Vagina (tissue), 2 donors: ENCODE results near the gene ELAC2. TPM values are rescaled to one million over a fixed set of nuclear protein-coding genes. Genes with fewer than 3 reads are reported as not detected.

Source experiments
- DNase-seq, 2 donors: peaks; one replicate each; pipeline ENCODE4 v3.0.0-alpha.2; 2017; ENCODE audit errors: extremely low spot score in 2 of 2
- H3K27ac ChIP-seq: fragments of 200-600 bp; sonication (generic); one replicate; pipeline ENCODE4 v1.5.1; 2019
- H3K27me3 ChIP-seq: fragments of 200-600 bp; sonication (generic); one replicate; pipeline ENCODE4 v1.5.1; 2019
- H3K36me3 ChIP-seq, 2 donors: fragments of 200-600 bp; sonication (generic); one replicate each; pipeline ENCODE4 v1.5.1; 2017 to 2019
- H3K4me1 ChIP-seq: fragments of 200-600 bp; sonication (generic); one replicate; pipeline ENCODE4 v1.5.1; 2019
- H3K4me3 ChIP-seq, 2 donors: fragments of 200-600 bp; sonication (generic); 1 replicate in 1 of 2; 2 replicates in 1 of 2; pipeline ENCODE4 v1.5.1; 2016 to 2019
- H3K9me3 ChIP-seq: fragments of 200-600 bp; sonication (generic); one replicate; pipeline ENCODE4 v1.5.1; 2019
- CTCF ChIP-seq, 3 experiments: fragments of 450-650 bp in 2 of 3; fragments of 200-600 bp in 1 of 3; sonication (generic) in 1 of 3; IDR thresholded peaks; one replicate each; pipeline ENCODE4 v1.5.1; 2017 to 2019; ENCODE audit warnings: antibody characterized with exemption in 3 of 3, mild to moderate bottlenecking in 2 of 3, moderate library complexity in 2 of 3
- POLR2A ChIP-seq, 2 donors: fragments of 450-650 bp; IDR thresholded peaks; one replicate each; pipeline ENCODE4 v1.6.1; 2017; ENCODE audit warnings: antibody characterized with exemption in 2 of 2, mild to moderate bottlenecking in 2 of 2, moderate library complexity in 2 of 2
- POLR2AphosphoS5 ChIP-seq, 2 donors: sonication (generic); formaldehyde crosslinking; IDR thresholded peaks; one replicate each; pipeline ENCODE4 v1.9.0; 2017; ENCODE audit warnings: antibody characterized with exemption in 2 of 2, mild to moderate bottlenecking in 2 of 2, low read depth in 1 of 2; ENCODE audit not compliant: insufficient read depth in 1 of 2
- intact Hi-C: fragments of 100-400 bp; cut with DNase I; formaldehyde crosslinking; loops from one replicate; pipeline ENCODE4 v1.15.1; 2023
- total RNA-seq: library from RNA; depleted of rRNA; stranded (reverse); fragments of >200 nt; gene quantifications from one replicate; pipeline ENCODE4 v1.2.3, GENCODE V29; 2016

The ELAC2 gene
- total RNA-seq, 1 donor from 2014 or later: 134 TPM

- intact Hi-C loops: loop anchor here (5.0 kb wide), 1 partner anchor 820 kb away; no protein-coding TSS in a partner anchor
- Histone ChIP-seq H3K4me3 (no peak overlapping the region), H3K27ac (no peak overlapping the region), H3K4me1 (peaks cover 5% of the 10 kb centered on the region), H3K9me3 (no peaks in the 10 kb centered on the region), H3K36me3 (peaks cover 0 to 82% of the 10 kb centered on the region in 2 donors), H3K27me3 (no peaks in the 10 kb centered on the region)
- DNase-seq: no peak
- TF ChIP-seq POLR2AphosphoS5 (IDR thresholded peaks at IDR 0.05; ENCODE audit: insufficient read depth in 1 of 2, low read depth in 1 of 2): no peak
- TF ChIP-seq POLR2A (IDR thresholded peaks at IDR 0.05): no peak
- no peak for TF ChIP-seq CTCF (IDR thresholded peaks at IDR 0.05)
These were observed 15.7 kb downstream of the ELAC2 start for GRCh38 chr17:13001991-13002615.

GRCh38 chr17:13000561-13000960 lies 17.3 kb downstream of the ELAC2 start:
- no peak for DNase-seq
- H3K27me3 ChIP-seq: no peaks in the 10 kb centered on the region
- no peaks in the 10 kb centered on the region for H3K9me3 ChIP-seq
- H3K4me3 ChIP-seq: no peak overlapping the region
- no peak overlapping the region for H3K27ac ChIP-seq
- peaks cover 5% of the 10 kb centered on the region for H3K4me1 ChIP-seq
- TF ChIP-seq POLR2A (IDR thresholded peaks at IDR 0.05): no peak
- no peak for TF ChIP-seq POLR2AphosphoS5 (IDR thresholded peaks at IDR 0.05; ENCODE audit: insufficient read depth in 1 of 2, low read depth in 1 of 2)
- H3K36me3 ChIP-seq: peaks cover 0 to 83% of the 10 kb centered on the region in 2 donors
- intact Hi-C loops: loop anchor here (5.0 kb wide), 1 partner anchor 818 kb away; no protein-coding TSS in a partner anchor

- no peak overlapping the region for H3K27ac ChIP-seq
- H3K4me1 ChIP-seq: peaks cover 5% of the 10 kb centered on the region
- H3K27me3 ChIP-seq: no peaks in the 10 kb centered on the region
- intact Hi-C loops: no loop called here
- no peak for DNase-seq
- H3K36me3 ChIP-seq: peaks cover 0 to 90% of the 10 kb centered on the region in 2 donors
- no peak overlapping the region for H3K4me3 ChIP-seq
- no peak for TF ChIP-seq POLR2AphosphoS5 (IDR thresholded peaks at IDR 0.05; ENCODE audit: insufficient read depth in 1 of 2, low read depth in 1 of 2)
- no peak for TF ChIP-seq CTCF (IDR thresholded peaks at IDR 0.05)
- no peak for TF ChIP-seq POLR2A (IDR thresholded peaks at IDR 0.05)
- H3K9me3 ChIP-seq: no peaks in the 10 kb centered on the region
These were observed 19.0 kb downstream of the ELAC2 start for GRCh38 chr17:12998874-12999273.

GRCh38 chr17:12998461-12998860 lies 19.4 kb downstream of the ELAC2 start:
- Histone ChIP-seq H3K9me3 (no peaks in the 10 kb centered on the region), H3K27me3 (no peaks in the 10 kb centered on the region), H3K36me3 (peaks cover 0 to 94% of the 10 kb centered on the region in 2 donors), H3K4me1 (peaks cover 5% of the 10 kb centered on the region), H3K27ac (no peak overlapping the region), H3K4me3 (no peak overlapping the region)
- TF ChIP-seq POLR2AphosphoS5 (IDR thresholded peaks at IDR 0.05; ENCODE audit: insufficient read depth in 1 of 2, low read depth in 1 of 2) (no peak), POLR2A (IDR thresholded peaks at IDR 0.05) (no peak), CTCF (IDR thresholded peaks at IDR 0.05) (no peak)
- intact Hi-C loops: no loop called here
- no peak for DNase-seq

- no peak overlapping the region for H3K4me3 ChIP-seq
- no peak for DNase-seq
- no peaks in the 10 kb centered on the region for H3K27me3 ChIP-seq
- intact Hi-C loops: no loop called here
- peaks cover 0 to 99% of the 10 kb centered on the region in 2 donors for H3K36me3 ChIP-seq
- H3K9me3 ChIP-seq: no peaks in the 10 kb centered on the region
- no peak overlapping the region for H3K27ac ChIP-seq
- TF ChIP-seq CTCF (IDR thresholded peaks at IDR 0.05) (no peak), POLR2A (IDR thresholded peaks at IDR 0.05) (no peak), POLR2AphosphoS5 (IDR thresholded peaks at IDR 0.05; ENCODE audit: insufficient read depth in 1 of 2, low read depth in 1 of 2) (no peak)
- no peaks in the 10 kb centered on the region for H3K4me1 ChIP-seq
These were observed 20.9 kb downstream of the ELAC2 start for GRCh38 chr17:12996941-12997340.
